ENCODE data around the gene ATRIP.
"Not testable (repeated sequence)": the region's sequence is repeated elsewhere in the genome, so short reads cannot be mapped to it uniquely, and the experiment has no call there.

Gene ATRIP

GRCh38 chr3:48451270-48451669 lies 4.7 kb downstream of the ATRIP start:
- no peak for TF ChIP-seq CTCF (conservative IDR thresholded peaks at IDR 0.05)
- H3K27ac ChIP-seq, result no peak overlapping the region

GRCh38 chr3:48456456-48456855 lies 9.9 kb downstream of the ATRIP start:
- TF ChIP-seq CTCF (conservative IDR thresholded peaks at IDR 0.05), result no peak
- H3K27ac ChIP-seq, result no peak overlapping the region

GRCh38 chr3:48459331-48459730 lies 12.8 kb downstream of the ATRIP start:
- no peak overlapping the region for H3K27ac ChIP-seq
- TF ChIP-seq CTCF (conservative IDR thresholded peaks at IDR 0.05), result no peak

GRCh38 chr3:48459773-48460516 lies 13.4 kb downstream of the ATRIP start:
- H3K27ac ChIP-seq, result no peak overlapping the region
- no peak for TF ChIP-seq CTCF (conservative IDR thresholded peaks at IDR 0.05)

GRCh38 chr3:48460517-48460902 lies 14.0 kb downstream of the ATRIP start:
- no peak for TF ChIP-seq CTCF (conservative IDR thresholded peaks at IDR 0.05)

GRCh38 chr3:48461767-48462166 lies 15.2 kb downstream of the ATRIP start:
- not testable (repeated sequence) for H3K27ac ChIP-seq

More at GRCh38 chr3:48460517-48460902, 14.0 kb downstream of the ATRIP start:
- H3K27ac ChIP-seq, result no peak overlapping the region

- H3K27ac ChIP-seq, result peak overlapping the region; percentile 100
- no peak for TF ChIP-seq CTCF (conservative IDR thresholded peaks at IDR 0.05)
Measured at GRCh38 chr3:48463703-48464102, 17.2 kb downstream of the ATRIP start.

GRCh38 chr3:48464713-48465221 lies 18.2 kb downstream of the ATRIP start:
- TF ChIP-seq CTCF (conservative IDR thresholded peaks at IDR 0.05), result no peak
- peak overlapping the region; percentile 100 for H3K27ac ChIP-seq
